SK-N-SH (cell line): ENCODE data around the gene AKAP6. TPM values are rescaled to one million over a fixed set of nuclear protein-coding genes. Genes with fewer than 3 reads are reported as not detected.

ENCODE experiments used
- CTCF ChIA-PET: fragments of 300-600, 350-600 bp; formaldehyde crosslinking; extraction: SDS; loops from one replicate; lab custom pipeline; 2021; lab: Yijun Ruan, JAX
- POLR2A ChIA-PET: fragments of 350-600 bp; sonication (Branson Sonifier 250); formaldehyde crosslinking; extraction: SDS; loops from one replicate; lab custom pipeline; 2020; ENCODE audit warnings: antibody characterized with exemption, inconsistent platforms; lab: Yijun Ruan, JAX
- DNase-seq: peaks from one replicate; pipeline ENCODE4 v3.0.0; 2012
- H2AFZ ChIP-seq: fragments of 200-600 bp; sonication (generic); 2 replicates; pipeline ENCODE4 v1.8.1; 2016; ENCODE audit warnings: antibody characterized with exemption, mild to moderate bottlenecking, low read depth
- H3F3A ChIP-seq: fragments of 200-600 bp; sonication (generic); replicated peaks from 2 replicates; pipeline ENCODE3; 2016; ENCODE audit warnings: antibody characterized with exemption, mild to moderate bottlenecking; ENCODE audit not compliant: insufficient read depth
- H3K27ac ChIP-seq, 2 experiments: fragments of 200-500 bp in 1 of 2; fragments of 200-600 bp in 1 of 2; sonication (Bioruptor generic) in 1 of 2; sonication (generic), shearing (Covaris generic) in 1 of 2; 2 replicates each; pipeline versions ENCODE4 v1.5.1 to v1.6.1; 2014 to 2016; ENCODE audit warnings: low read depth in 2 of 2, inconsistent platforms in 1 of 2, low read length in 1 of 2, mild to moderate bottlenecking in 1 of 2, mixed read lengths in 1 of 2
- H3K27me3 ChIP-seq: fragments of 200-600 bp; sonication (generic), shearing (Covaris generic); 2 replicates; pipeline ENCODE4 v1.6.1; 2016; ENCODE audit warnings: mixed run types; ENCODE audit not compliant: insufficient read depth
- H3K36me3 ChIP-seq, 2 experiments: fragments of 200-500 bp in 1 of 2; fragments of 200-600 bp in 1 of 2; sonication (Bioruptor generic) in 1 of 2; sonication (generic) in 1 of 2; replicated peaks in 1 of 2; 2 replicates each; pipeline versions ENCODE3 to v1.5.1; 2014 to 2016; ENCODE audit warnings: low read length in 1 of 2, mild to moderate bottlenecking in 1 of 2; ENCODE audit not compliant: insufficient read depth in 2 of 2, control insufficient read depth in 1 of 2
- H3K4me1 ChIP-seq, 2 experiments: fragments of 200-500 bp in 1 of 2; fragments of 200-600 bp in 1 of 2; sonication (Bioruptor generic) in 1 of 2; sonication (generic), shearing (Covaris generic) in 1 of 2; 2 replicates each; pipeline versions ENCODE4 v1.5.1 to v1.6.1; 2014 to 2016; ENCODE audit warnings: low read depth in 1 of 2, low read length in 1 of 2, mixed run types in 1 of 2; ENCODE audit not compliant: insufficient read depth in 2 of 2, control insufficient read depth in 1 of 2
- H3K4me2 ChIP-seq: fragments of 200-600 bp; sonication (generic), shearing (Covaris generic); 2 replicates; pipeline ENCODE4 v1.6.1; 2017; ENCODE audit warnings: mixed run types
- H3K4me3 ChIP-seq, 2 experiments: fragments of 200-500 bp in 1 of 2; fragments of 200-600 bp in 1 of 2; sonication (Bioruptor generic) in 1 of 2; sonication (generic), shearing (Covaris generic) in 1 of 2; 2 replicates each; pipeline versions ENCODE4 v1.5.1 to v1.8.1; 2014 to 2016; ENCODE audit warnings: low read depth in 2 of 2, inconsistent platforms in 1 of 2, low read length in 1 of 2, mild to moderate bottlenecking in 1 of 2, mixed read lengths in 1 of 2, moderate library complexity in 1 of 2
- H3K79me2 ChIP-seq: fragments of 200-600 bp; sonication (generic); 2 replicates; pipeline ENCODE4 v1.8.1; 2017; ENCODE audit warnings: mild to moderate bottlenecking; ENCODE audit not compliant: insufficient read depth
- H3K9ac ChIP-seq: fragments of 200-600 bp; sonication (generic); 2 replicates; pipeline ENCODE4 v1.6.1; 2017; ENCODE audit warnings: mixed run types
- H3K9me2 ChIP-seq: fragments of 200-600 bp; sonication (generic); 2 replicates; pipeline ENCODE4 v1.6.1; 2017; ENCODE audit warnings: mixed run types
- H3K9me3 ChIP-seq: fragments of 200-600 bp; sonication (generic); 2 replicates; pipeline ENCODE4 v1.6.1; 2017; ENCODE audit warnings: mixed run types, mild to moderate bottlenecking, moderate library complexity
- H4K20me1 ChIP-seq: fragments of 200-600 bp; sonication (generic); 2 replicates; pipeline ENCODE4 v1.6.1; 2017; ENCODE audit warnings: mild to moderate bottlenecking, mixed run types; ENCODE audit not compliant: insufficient read depth
- CHD2 ChIP-seq: fragments of 150-350 bp; IDR thresholded peaks from 2 replicates; pipeline ENCODE4 v1.6.1; 2018; ENCODE audit warnings: low read length; ENCODE audit not compliant: partially characterized antibody
- EP300 ChIP-seq, 2 experiments: IDR thresholded peaks; 2 replicates each; pipeline versions ENCODE4 v1.4.0 to v1.6.1; 2012; ENCODE audit warnings: borderline replicate concordance in 1 of 2, low read depth in 1 of 2, low read length in 1 of 2
- EZH2phosphoT487 ChIP-seq: fragments of 200-600 bp; sonication (generic); IDR thresholded peaks from 2 replicates; pipeline ENCODE4 v1.6.1; 2017; ENCODE audit warnings: low read depth, mixed run types, mild to moderate bottlenecking, antibody characterized with exemption, moderate library complexity, borderline replicate concordance
- FOXM1 ChIP-seq: IDR thresholded peaks from 2 replicates; pipeline ENCODE4 v1.4.0; 2012; ENCODE audit warnings: low read depth, mild to moderate bottlenecking
- JUND ChIP-seq: IDR thresholded peaks from 2 replicates; pipeline ENCODE4 v1.4.0; 2012
- POLR2AphosphoS5 ChIP-seq: IDR thresholded peaks from 2 replicates; pipeline ENCODE4 v1.6.1; 2012; ENCODE audit warnings: low read depth, low read length
- RFX5 ChIP-seq: IDR thresholded peaks from 2 replicates; pipeline ENCODE4 v1.6.1; 2012; ENCODE audit warnings: mild to moderate bottlenecking, improper control_type of control experiment, low read length
- RXRA ChIP-seq: IDR thresholded peaks from 2 replicates; pipeline ENCODE4 v1.4.0; 2012; ENCODE audit warnings: low read depth, mild to moderate bottlenecking, borderline replicate concordance
- TAF1 ChIP-seq: IDR thresholded peaks from 2 replicates; pipeline ENCODE4 v1.6.1; 2012; ENCODE audit warnings: low read depth, mild to moderate bottlenecking, low read length, moderate library complexity, borderline replicate concordance
- TCF12 ChIP-seq: IDR thresholded peaks from 2 replicates; pipeline ENCODE4 v1.4.0; 2012
- TEAD4 ChIP-seq: IDR thresholded peaks from 2 replicates; pipeline ENCODE4 v1.4.0; 2012; ENCODE audit warnings: mild to moderate bottlenecking, borderline replicate concordance; ENCODE audit not compliant: insufficient read depth
- WGBS: methylation state at CpG from one replicate; pipeline ENCODE4 v1.1.6; 2017; ENCODE audit warnings: low lambda C conversion rate; 5-methylcytosine and 5-hydroxymethylcytosine counted together
- polyA plus RNA-seq, 3 experiments: library from polyadenylated mRNA; depleted of rRNA; stranded (reverse); fragments of >200 nt; gene quantifications; 2 replicates each; pipeline ENCODE4 v1.2.3, GENCODE V29; 2012
- TF ChIP-seq, protein P1 (sequence below): IDR thresholded peaks from 2 replicates; pipeline ENCODE4; 2012
- TF ChIP-seq, protein P2 (sequence below): fragments of 200-600 bp; sonication (generic); IDR thresholded peaks from 2 replicates; pipeline ENCODE4 v1.6.1; 2017; ENCODE audit warnings: antibody characterized with exemption, mild to moderate bottlenecking, moderate library complexity
- TF ChIP-seq, protein P3 (sequence below): IDR thresholded peaks from 2 replicates; pipeline ENCODE4 v1.6.1; 2012; ENCODE audit warnings: mild to moderate bottlenecking, low read depth, low read length, moderate library complexity
- TF ChIP-seq, protein P4 (sequence below): IDR thresholded peaks from 2 replicates; pipeline ENCODE4 v1.4.0; 2012; ENCODE audit warnings: low read depth, borderline replicate concordance

Gene AKAP6
- polyA plus RNA-seq, 1 of the 3 experiments (the other 2 are of a cell fraction): 1.7 TPM

DNA sequence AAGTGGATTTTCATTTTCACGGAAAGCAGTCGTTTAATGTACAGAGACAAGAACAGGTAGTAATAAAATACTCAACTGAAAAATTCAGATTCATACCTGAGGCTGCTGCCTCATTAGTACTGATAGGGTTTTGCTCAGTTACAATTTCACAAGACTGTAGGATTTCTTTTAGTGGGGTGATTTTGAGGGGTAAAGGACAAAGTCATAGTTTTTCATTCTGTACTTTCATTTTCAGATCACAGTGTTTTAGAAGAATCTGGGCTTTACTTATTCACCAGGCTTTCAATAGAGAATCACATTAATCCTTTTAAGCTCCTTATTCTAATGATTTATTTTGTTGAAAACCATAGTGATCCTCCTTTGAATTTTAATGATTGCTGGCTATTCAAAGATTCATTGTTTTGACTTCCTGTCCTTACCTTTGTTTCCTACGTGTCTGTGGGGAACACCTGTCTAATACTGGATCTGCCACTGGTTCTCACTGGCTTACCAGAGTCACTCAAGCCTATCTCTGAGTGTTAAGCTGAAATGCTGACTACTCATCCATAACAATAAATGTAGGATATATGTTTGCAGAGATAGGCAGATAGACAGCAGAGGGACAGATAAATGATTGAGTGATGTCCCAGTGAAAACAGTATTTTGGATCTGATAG lies 365.8 kb downstream of the AKAP6 start:
- ChIA-PET POLR2A (no interaction called here), CTCF (no interaction called here)
- no peak overlapping the region; a peak in 1 of 4 replicates for H3K27ac ChIP-seq
- H3K27me3 ChIP-seq: no peaks in the 10 kb centered on the region
- no peak for DNase-seq
- no peaks in the 10 kb centered on the region for H3K9me2 ChIP-seq
- H4K20me1 ChIP-seq: no peaks in the 10 kb centered on the region
- peaks cover 27% of the 10 kb centered on the region for H3F3A ChIP-seq
- H2AFZ ChIP-seq: no peak overlapping the region
- no peak overlapping the region for H3K4me3 ChIP-seq
- WGBS: 81% methylated on average over 3 of the region's 3 CpGs
- TF ChIP-seq TCF12: no peak
- H3K4me2 ChIP-seq: no peak overlapping the region
- H3K9ac ChIP-seq: no peak overlapping the region
- H3K79me2 ChIP-seq: no peaks in the 10 kb centered on the region
- peaks cover 0 to 2% of the 10 kb centered on the region in 2 experiments for H3K36me3 ChIP-seq
- H3K9me3 ChIP-seq: no peaks in the 10 kb centered on the region
- peaks cover 14 to 45% of the 10 kb centered on the region in 2 experiments for H3K4me1 ChIP-seq

DNA sequence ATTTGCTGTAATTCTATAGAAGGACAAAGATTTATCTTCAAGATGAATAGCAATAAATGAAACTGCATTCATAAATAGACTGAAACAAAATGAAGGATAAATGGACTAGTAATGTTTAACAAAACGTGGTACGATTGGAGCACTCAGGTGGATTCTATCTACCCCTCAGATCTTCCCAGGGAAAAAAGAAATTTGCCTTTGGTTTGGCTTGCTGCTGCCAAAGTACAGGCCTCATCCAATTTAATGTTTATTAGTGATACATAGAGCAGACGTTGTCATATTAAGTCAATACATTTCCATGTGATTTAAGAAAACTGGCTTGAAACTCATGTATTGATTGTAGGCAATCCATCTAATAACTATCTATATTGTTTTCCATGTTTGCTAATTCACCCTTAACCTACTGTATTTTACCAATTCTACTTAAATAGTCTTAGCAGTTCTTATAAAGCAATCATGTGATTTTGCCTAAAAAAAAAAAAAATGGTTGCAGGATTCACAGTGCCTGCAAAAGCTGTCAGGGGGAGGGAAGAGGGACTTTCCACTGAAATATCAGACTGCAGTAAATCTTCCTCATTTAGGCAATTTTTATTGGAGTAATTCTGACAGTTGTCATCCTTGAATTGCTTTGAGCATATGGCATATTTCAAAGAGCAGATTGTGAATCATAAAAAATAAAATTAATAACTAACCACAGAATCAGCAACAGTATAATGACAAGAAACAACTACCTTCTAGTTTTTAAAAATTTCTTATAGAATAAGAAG lies 367.4 kb downstream of the AKAP6 start:
- Histone ChIP-seq H2AFZ (no peak overlapping the region), H3K9me3 (no peaks in the 10 kb centered on the region), H3K4me2 (0 out of 2 replicates have a peak overlapping the region, but pooled peaks have one; percentile 13), H3K9me2 (no peaks in the 10 kb centered on the region), H3K27ac (peak overlapping the region; percentile 70 to 80), H3K79me2 (no peaks in the 10 kb centered on the region), H4K20me1 (no peaks in the 10 kb centered on the region), H3F3A (peaks cover 24% of the 10 kb centered on the region), H3K36me3 (peaks cover 0 to 4% of the 10 kb centered on the region in 2 experiments), H3K9ac (no peak overlapping the region), H3K27me3 (no peaks in the 10 kb centered on the region), H3K4me1 (peaks cover 14 to 45% of the 10 kb centered on the region in 2 experiments), H3K4me3 (no peak overlapping the region)
- 36% methylated on average over 3 of the region's 3 CpGs for WGBS
- DNase-seq: no peak
- TF ChIP-seq TAF1: no peak
- TF ChIP-seq JUND: peak; percentile 49
- TF ChIP-seq FOXM1: peak; percentile 42; the same call in 1 of the 2 replicates
- TF ChIP-seq EP300 (IDR thresholded peaks at IDR 0.05; ENCODE audit: borderline replicate concordance in 1 of 2, low read depth in 1 of 2, low read length in 1 of 2): peak; percentile 56 to 72; a peak in 3 of 4 replicates
- TF ChIP-seq, protein P1, sequence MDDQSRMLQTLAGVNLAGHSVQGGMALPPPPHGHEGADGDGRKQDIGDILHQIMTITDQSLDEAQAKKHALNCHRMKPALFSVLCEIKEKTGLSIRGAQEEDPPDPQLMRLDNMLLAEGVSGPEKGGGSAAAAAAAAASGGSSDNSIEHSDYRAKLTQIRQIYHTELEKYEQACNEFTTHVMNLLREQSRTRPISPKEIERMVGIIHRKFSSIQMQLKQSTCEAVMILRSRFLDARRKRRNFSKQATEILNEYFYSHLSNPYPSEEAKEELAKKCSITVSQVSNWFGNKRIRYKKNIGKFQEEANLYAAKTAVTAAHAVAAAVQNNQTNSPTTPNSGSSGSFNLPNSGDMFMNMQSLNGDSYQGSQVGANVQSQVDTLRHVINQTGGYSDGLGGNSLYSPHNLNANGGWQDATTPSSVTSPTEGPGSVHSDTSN: peak; percentile 87
- TF ChIP-seq POLR2AphosphoS5: 0 out of 2 replicates have a peak, but pooled peaks have one; percentile 31
- no peak for TF ChIP-seq CHD2
- TF ChIP-seq, protein P2, sequence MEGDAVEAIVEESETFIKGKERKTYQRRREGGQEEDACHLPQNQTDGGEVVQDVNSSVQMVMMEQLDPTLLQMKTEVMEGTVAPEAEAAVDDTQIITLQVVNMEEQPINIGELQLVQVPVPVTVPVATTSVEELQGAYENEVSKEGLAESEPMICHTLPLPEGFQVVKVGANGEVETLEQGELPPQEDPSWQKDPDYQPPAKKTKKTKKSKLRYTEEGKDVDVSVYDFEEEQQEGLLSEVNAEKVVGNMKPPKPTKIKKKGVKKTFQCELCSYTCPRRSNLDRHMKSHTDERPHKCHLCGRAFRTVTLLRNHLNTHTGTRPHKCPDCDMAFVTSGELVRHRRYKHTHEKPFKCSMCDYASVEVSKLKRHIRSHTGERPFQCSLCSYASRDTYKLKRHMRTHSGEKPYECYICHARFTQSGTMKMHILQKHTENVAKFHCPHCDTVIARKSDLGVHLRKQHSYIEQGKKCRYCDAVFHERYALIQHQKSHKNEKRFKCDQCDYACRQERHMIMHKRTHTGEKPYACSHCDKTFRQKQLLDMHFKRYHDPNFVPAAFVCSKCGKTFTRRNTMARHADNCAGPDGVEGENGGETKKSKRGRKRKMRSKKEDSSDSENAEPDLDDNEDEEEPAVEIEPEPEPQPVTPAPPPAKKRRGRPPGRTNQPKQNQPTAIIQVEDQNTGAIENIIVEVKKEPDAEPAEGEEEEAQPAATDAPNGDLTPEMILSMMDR: no peak
- TF ChIP-seq, protein P3, sequence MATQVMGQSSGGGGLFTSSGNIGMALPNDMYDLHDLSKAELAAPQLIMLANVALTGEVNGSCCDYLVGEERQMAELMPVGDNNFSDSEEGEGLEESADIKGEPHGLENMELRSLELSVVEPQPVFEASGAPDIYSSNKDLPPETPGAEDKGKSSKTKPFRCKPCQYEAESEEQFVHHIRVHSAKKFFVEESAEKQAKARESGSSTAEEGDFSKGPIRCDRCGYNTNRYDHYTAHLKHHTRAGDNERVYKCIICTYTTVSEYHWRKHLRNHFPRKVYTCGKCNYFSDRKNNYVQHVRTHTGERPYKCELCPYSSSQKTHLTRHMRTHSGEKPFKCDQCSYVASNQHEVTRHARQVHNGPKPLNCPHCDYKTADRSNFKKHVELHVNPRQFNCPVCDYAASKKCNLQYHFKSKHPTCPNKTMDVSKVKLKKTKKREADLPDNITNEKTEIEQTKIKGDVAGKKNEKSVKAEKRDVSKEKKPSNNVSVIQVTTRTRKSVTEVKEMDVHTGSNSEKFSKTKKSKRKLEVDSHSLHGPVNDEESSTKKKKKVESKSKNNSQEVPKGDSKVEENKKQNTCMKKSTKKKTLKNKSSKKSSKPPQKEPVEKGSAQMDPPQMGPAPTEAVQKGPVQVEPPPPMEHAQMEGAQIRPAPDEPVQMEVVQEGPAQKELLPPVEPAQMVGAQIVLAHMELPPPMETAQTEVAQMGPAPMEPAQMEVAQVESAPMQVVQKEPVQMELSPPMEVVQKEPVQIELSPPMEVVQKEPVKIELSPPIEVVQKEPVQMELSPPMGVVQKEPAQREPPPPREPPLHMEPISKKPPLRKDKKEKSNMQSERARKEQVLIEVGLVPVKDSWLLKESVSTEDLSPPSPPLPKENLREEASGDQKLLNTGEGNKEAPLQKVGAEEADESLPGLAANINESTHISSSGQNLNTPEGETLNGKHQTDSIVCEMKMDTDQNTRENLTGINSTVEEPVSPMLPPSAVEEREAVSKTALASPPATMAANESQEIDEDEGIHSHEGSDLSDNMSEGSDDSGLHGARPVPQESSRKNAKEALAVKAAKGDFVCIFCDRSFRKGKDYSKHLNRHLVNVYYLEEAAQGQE: no peak
- TF ChIP-seq EZH2phosphoT487: no peak
- TF ChIP-seq, protein P4, sequence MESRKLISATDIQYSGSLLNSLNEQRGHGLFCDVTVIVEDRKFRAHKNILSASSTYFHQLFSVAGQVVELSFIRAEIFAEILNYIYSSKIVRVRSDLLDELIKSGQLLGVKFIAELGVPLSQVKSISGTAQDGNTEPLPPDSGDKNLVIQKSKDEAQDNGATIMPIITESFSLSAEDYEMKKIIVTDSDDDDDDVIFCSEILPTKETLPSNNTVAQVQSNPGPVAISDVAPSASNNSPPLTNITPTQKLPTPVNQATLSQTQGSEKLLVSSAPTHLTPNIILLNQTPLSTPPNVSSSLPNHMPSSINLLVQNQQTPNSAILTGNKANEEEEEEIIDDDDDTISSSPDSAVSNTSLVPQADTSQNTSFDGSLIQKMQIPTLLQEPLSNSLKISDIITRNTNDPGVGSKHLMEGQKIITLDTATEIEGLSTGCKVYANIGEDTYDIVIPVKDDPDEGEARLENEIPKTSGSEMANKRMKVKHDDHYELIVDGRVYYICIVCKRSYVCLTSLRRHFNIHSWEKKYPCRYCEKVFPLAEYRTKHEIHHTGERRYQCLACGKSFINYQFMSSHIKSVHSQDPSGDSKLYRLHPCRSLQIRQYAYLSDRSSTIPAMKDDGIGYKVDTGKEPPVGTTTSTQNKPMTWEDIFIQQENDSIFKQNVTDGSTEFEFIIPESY: no peak
- TF ChIP-seq TEAD4: peak; percentile 13; the same call in 1 of the 2 replicates
- TF ChIP-seq RFX5: no peak
- no peak for TF ChIP-seq RXRA
- TF ChIP-seq TCF12: peak; percentile 75; the same call in 1 of the 2 replicates
- POLR2A ChIA-PET: no interaction called here
- CTCF ChIA-PET: interaction anchor here (1.0 kb wide), 1 partner anchor 1096 kb away, joined by 3 read pairs; no protein-coding TSS in a partner anchor
